Activated CD4-positive, alpha-beta T cell treated with anti-CD3 and anti-CD28 coated beads for 48 hours (primary cell): ENCODE results near the gene MRPS18C.
"Not testable (repeated sequence)": the region's sequence is repeated elsewhere in the genome, so short reads cannot be mapped to it uniquely, and the experiment has no call there.

Source experiments
- DNase-seq: peaks from one replicate; pipeline ENCODE4 v3.0.0-alpha.2; 2020

MRPS18C gene

GRCh38 chr4:83455281-83456183 is at the start of gene MRPS18C, which contains the start of gene HELQ:
Gene MRPS18C, plus strand, starts transcription at chr4:83456058. Its CDS starts 20 bp downstream, at chr4:83456078.
Gene HELQ, minus strand, starts transcription at chr4:83455823. Its CDS starts 130 bp downstream, at chr4:83455693.
- DNase-seq = peak; percentile 96

DNA sequence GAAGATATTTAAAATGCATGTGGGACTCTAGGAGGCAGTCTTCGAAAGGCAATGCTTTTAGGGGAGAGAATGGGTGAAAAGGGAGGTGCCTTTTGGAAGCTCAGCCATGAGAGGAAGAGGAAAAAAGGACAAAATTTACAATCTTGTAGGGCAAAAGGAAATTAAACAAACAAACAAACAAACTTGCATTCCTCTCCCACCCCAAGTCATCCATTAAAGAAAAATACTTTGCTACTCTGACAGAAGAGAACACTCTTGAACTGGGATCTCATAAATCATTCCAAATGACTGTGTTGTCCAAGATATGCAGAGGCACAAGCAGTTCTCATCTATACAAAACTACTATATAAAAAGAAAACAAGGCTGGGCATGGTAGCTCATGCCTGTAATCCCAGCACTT is 47.0 kb upstream of the MRPS18C start:
- no peak for DNase-seq

DNA sequence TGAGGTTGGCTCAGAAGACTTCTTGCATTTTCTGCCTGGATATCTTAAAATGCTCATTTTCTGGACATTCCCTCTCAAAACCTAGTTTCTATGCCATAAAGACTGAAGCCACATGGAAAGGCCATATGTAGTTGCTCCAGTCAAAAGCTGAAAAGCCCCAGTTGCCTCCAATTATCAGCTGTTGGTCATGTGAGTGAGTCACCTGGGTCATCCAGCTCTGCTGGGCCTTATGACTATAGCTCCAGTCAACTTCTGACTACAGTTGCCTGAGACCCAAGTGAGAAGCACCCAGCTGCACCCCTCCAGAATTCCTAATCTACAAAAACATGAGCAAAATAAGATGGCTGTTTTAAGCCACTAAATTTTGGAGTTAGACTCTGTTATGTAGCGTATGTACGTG is 42.2 kb upstream of the MRPS18C start:
- no peak for DNase-seq

GRCh38 chr4:83417566-83417965 is 38.3 kb upstream of the MRPS18C start:
- DNase-seq = no peak

DNA sequence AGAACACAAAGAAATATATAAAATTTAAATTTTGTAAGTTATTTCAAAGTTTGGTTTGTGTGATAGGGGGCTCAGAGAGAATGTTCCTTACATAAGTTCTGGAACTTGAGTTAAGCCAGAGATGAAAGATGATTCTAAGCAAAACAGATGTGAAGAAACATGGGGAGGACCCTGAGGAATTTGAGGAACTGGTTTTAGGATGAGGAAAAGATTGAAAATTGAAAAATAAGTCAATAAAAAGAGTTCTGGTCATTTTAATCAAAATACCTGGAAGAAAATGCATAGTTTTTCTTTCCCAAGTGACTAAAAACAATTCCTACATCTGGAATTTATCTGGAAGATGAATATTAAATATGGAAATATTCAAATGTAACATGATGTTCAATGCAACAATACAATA is 37.6 kb upstream of the MRPS18C start:
- no peak for DNase-seq

DNA sequence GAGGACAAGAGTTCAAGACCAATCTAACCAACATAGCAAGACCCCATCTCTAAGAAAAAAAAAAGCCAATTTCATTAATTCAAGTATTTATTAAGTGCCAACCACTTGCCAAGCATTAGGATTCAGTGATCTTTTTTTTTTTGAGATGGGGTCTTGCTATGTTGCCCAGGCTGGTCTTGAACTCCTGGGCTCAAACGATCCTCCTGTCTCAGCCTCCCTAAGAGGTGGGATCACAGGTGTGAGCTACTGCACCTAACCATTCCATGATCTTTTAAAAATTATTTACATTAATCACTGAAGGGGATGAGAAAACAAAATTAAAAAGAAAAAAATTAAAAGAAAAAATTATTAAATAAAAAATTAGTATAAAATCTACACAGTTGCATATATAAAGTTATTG is 24.7 kb upstream of the MRPS18C start:
- DNase-seq = no peak

DNA sequence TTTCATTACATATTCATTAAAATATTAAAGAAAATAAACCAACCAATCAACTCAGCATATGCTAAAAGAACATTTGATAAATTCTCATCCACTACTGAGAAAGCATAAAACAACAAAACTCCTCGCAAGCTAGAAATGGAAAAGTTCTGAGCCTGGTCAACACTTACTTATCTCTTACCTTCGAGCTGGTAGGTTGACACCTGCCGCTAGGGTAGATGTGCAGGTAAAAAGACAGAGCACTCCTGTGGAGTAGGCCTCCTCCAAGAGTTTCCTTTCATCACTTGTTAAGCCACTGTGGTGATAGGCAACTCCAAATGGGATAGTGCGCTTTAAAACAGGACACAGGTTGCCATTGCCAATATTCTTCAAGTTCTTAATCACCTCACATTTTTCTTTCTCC is 19.2 kb upstream of the MRPS18C start:
- no peak for DNase-seq

GRCh38 chr4:83438719-83439118 is 17.1 kb upstream of the MRPS18C start:
- DNase-seq = no peak

- no peak for DNase-seq
Measured at GRCh38 chr4:83440148-83440814, 15.6 kb upstream of the MRPS18C start.

DNA sequence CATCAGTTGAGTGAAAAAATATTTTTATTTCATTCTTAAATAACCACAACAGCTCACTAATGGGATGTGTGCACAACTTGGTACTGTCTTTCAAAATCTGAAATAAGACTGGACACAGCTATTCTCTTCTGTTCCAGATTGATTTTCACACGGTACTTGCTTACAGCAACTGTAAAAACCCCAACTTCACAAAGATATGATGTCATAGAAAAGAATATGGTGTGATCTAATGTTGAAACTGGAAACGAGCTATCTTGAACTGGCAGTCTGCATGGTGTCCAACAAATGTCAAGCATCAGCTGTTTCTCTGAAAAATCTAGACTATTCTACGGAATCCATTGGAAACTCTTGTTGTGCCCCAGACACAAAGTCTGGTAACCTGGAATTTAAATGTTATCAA is 15.0 kb upstream of the MRPS18C start:
- no peak for DNase-seq

DNA sequence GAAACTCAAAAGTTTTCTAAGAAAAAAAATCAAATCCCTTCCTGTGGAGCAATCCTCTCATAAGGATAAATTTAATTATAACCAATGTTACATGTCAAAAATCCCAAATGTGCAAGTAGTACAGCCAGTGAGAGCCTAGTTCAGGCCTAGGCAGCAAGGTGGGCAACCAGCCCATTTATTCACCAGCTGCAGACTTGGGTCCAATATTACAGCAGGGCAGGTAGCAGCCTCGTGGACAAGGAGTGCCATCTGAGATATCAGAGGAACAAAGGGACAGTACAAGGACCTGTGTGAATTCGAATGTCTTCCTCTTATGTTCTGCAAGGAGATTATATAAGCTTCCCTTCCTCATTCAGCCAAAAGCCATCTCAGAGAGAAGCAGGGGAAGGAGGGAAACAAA is 6.8 kb upstream of the MRPS18C start:
- no peak for DNase-seq

DNA sequence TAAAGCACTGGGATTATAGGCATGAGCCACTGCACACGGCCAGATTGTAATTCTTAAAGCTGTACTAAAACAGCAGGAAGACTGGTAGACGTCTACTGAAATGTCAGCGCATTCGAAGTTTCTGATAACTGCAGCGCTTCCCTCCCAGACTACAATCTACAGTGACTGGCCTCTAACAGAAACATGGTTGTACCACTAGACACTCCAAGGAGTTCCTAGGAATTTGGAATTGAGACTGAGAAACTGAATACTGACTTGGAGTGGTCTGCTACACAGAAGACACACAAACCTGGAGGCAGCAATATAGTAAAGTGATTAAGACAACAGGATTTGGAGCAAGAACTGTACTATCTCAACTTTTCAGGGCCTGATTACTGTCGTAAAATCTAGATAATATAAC is 1.2 kb upstream of the MRPS18C start:
- no peak for DNase-seq

- DNase-seq = no peak
Measured at GRCh38 chr4:83456184-83456501, 285 bp downstream of the MRPS18C start.

GRCh38 chr4:83473423-83473822 is 17.6 kb downstream of the MRPS18C start:
- DNase-seq = no peak

DNA sequence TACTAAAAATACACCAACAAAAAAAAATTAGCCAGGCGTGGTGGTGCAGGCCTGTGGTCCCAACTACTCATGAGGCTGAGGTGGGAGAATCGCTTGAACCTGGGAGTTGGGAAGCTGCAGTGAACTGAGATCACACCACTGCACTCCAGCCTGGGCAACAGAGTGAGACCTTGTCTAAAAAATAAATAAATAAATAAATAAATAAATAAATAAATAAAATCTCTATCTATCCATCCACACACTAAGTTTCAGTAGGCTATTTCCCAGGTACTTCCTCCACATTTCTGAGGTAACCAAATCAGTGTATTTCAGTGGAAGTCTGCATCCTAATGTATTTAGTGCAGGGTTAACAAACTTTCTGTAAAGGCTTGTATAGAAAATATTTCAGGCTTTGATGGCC is 18.1 kb downstream of the MRPS18C start:
- no peak for DNase-seq

- peak; percentile 95 for DNase-seq
Measured at GRCh38 chr4:83484500-83485461, 28.9 kb downstream of the MRPS18C start, which contains the start of gene ABRAXAS1. Gene ABRAXAS1, minus strand, starts transcription at chr4:83485100. Its CDS starts 28 bp downstream, at chr4:83485072.

- no peak for DNase-seq
Measured at GRCh38 chr4:83486457-83487129, 30.7 kb downstream of the MRPS18C start.

- DNase-seq = no peak
Measured at GRCh38 chr4:83489711-83490326, 34.0 kb downstream of the MRPS18C start.

GRCh38 chr4:83490876-83491450 is 35.1 kb downstream of the MRPS18C start:
- no peak for DNase-seq

GRCh38 chr4:83496085-83496917 is 40.4 kb downstream of the MRPS18C start:
- DNase-seq = not testable (repeated sequence)

- DNase-seq = no peak
Measured at GRCh38 chr4:83498187-83498586, 42.3 kb downstream of the MRPS18C start.
